HepG2 (cell line): ENCODE results near the gene KCTD19. TPM values are rescaled to one million over a fixed set of nuclear protein-coding genes. Genes with fewer than 3 reads are reported as not detected.

Experiments
- CHCHD3 ChIP-seq: sonication (generic); formaldehyde crosslinking; IDR thresholded peaks from 2 replicates; pipeline ENCODE4 v1.8.0; 2022; ENCODE audit warnings: mild to moderate bottlenecking, missing genetic modification reagents, moderate library complexity
- DR1 ChIP-seq: sonication (generic); formaldehyde crosslinking; IDR thresholded peaks from 2 replicates; pipeline ENCODE4 v1.8.0; 2021; ENCODE audit warnings: mild to moderate bottlenecking, missing genetic modification reagents, inconsistent platforms
- ELF3 ChIP-seq: IDR thresholded peaks from 2 replicates; pipeline ENCODE4 v1.6.1; 2016; ENCODE audit warnings: missing genetic modification reagents, missing compliant biosample characterization
- FIP1L1 ChIP-seq: fragments of 200-400 bp; formaldehyde crosslinking; IDR thresholded peaks from 2 replicates; pipeline ENCODE4 v1.6.1; 2018; ENCODE audit warnings: low read depth, mild to moderate bottlenecking, low read length, moderate library complexity, borderline replicate concordance; ENCODE audit not compliant: insufficient read depth
- HES4 ChIP-seq: sonication (generic); formaldehyde crosslinking; IDR thresholded peaks from 2 replicates; pipeline ENCODE4 v1.9.0; 2021; ENCODE audit warnings: mild to moderate bottlenecking, missing genetic modification reagents, borderline replicate concordance
- HMG20B ChIP-seq: conservative IDR thresholded peaks from 2 replicates; pipeline ENCODE4 v1.6.1; 2016; ENCODE audit warnings: missing genetic modification reagents, missing compliant biosample characterization
- HOXD1 ChIP-seq: sonication (generic); formaldehyde crosslinking; IDR thresholded peaks from 2 replicates; pipeline ENCODE4 v1.5.0; 2020; ENCODE audit warnings: missing genetic modification reagents
- MAZ ChIP-seq, 2 experiments: sonication (generic) in 1 of 2; formaldehyde crosslinking in 1 of 2; IDR thresholded peaks; 2 replicates each; pipeline versions ENCODE4 v1.5.0 to v1.6.1; 2012 to 2020; ENCODE audit warnings: low read depth in 2 of 2, mild to moderate bottlenecking in 2 of 2, borderline replicate concordance in 1 of 2, improper control_type of control experiment in 1 of 2, low read length in 1 of 2, missing genetic modification reagents in 1 of 2, moderate library complexity in 1 of 2
- MXD4 ChIP-seq: IDR thresholded peaks from 2 replicates; pipeline ENCODE4 v1.6.1; 2016; ENCODE audit warnings: mild to moderate bottlenecking, missing biosample characterization, missing genetic modification reagents
- PCBP2 ChIP-seq: fragments of 200-400 bp; formaldehyde crosslinking; optimal IDR thresholded peaks from 2 replicates; pipeline ENCODE3; 2018; ENCODE audit warnings: low read length, low read depth; ENCODE audit not compliant: poor library complexity, severe bottlenecking
- RNF2 ChIP-seq: fragments of 450-650 bp; conservative IDR thresholded peaks from 2 replicates; pipeline ENCODE4 v1.6.1; 2016; ENCODE audit warnings: low read depth
- SATB2 ChIP-seq: sonication (generic); formaldehyde crosslinking; IDR thresholded peaks from 2 replicates; pipeline ENCODE4 v1.5.0; 2020; ENCODE audit warnings: missing genetic modification reagents
- SMAD3 ChIP-seq: sonication (generic); formaldehyde crosslinking; IDR thresholded peaks from 2 replicates; pipeline ENCODE4 v1.4.0; 2020; ENCODE audit warnings: missing genetic modification reagents
- SMARCC2 ChIP-seq: fragments of 450-650 bp; IDR thresholded peaks from 2 replicates; pipeline ENCODE4 v1.6.1; 2017; ENCODE audit warnings: antibody characterized with exemption, mild to moderate bottlenecking
- SNAPC2 ChIP-seq: sonication (generic); formaldehyde crosslinking; IDR thresholded peaks from 2 replicates; pipeline ENCODE4 v1.8.1; 2022; ENCODE audit warnings: mild to moderate bottlenecking, missing genetic modification reagents
- SOX6 ChIP-seq, 2 experiments: fragments of 450-650 bp in 1 of 2; sonication (generic) in 1 of 2; formaldehyde crosslinking in 1 of 2; IDR thresholded peaks; 2 replicates each; pipeline versions ENCODE4 v1.4.0 to v1.6.1; 2017 to 2020; ENCODE audit warnings: antibody characterized with exemption in 1 of 2, mild to moderate bottlenecking in 1 of 2, missing genetic modification reagents in 1 of 2
- TOE1 ChIP-seq: sonication (generic); formaldehyde crosslinking; IDR thresholded peaks from 2 replicates; pipeline ENCODE4 v1.4.0; 2020; ENCODE audit warnings: mild to moderate bottlenecking, missing genetic modification reagents
- TSC22D2 ChIP-seq: sonication (generic); formaldehyde crosslinking; IDR thresholded peaks from 2 replicates; pipeline ENCODE4 v1.5.1; 2020; ENCODE audit warnings: missing genetic modification reagents, mild to moderate bottlenecking, borderline replicate concordance
- ZNF143 ChIP-seq: sonication (generic); formaldehyde crosslinking; IDR thresholded peaks from 2 replicates; pipeline ENCODE4 v1.4.0; 2020; ENCODE audit warnings: missing genetic modification reagents
- ZNF34 ChIP-seq: sonication (generic); formaldehyde crosslinking; IDR thresholded peaks from 2 replicates; pipeline ENCODE4 v1.4.0; 2020; ENCODE audit warnings: mild to moderate bottlenecking, missing genetic modification reagents, borderline replicate concordance
- ZNF558 ChIP-seq: sonication (generic); formaldehyde crosslinking; IDR thresholded peaks from 2 replicates; pipeline ENCODE4 v1.9.0; 2022; ENCODE audit warnings: mild to moderate bottlenecking, missing genetic modification reagents, borderline replicate concordance
- ZNF598 ChIP-seq: sonication (generic); formaldehyde crosslinking; IDR thresholded peaks from 2 replicates; pipeline ENCODE4 v1.5.1; 2020; ENCODE audit warnings: mild to moderate bottlenecking, missing genetic modification reagents, borderline replicate concordance
- ZNF629 ChIP-seq: sonication (generic); formaldehyde crosslinking; conservative IDR thresholded peaks from 2 replicates; pipeline ENCODE4 v1.5.0; 2020; ENCODE audit warnings: missing genetic modification reagents
- ZNF678 ChIP-seq: sonication (generic); formaldehyde crosslinking; IDR thresholded peaks from 2 replicates; pipeline ENCODE4 v1.4.0; 2020; ENCODE audit warnings: mild to moderate bottlenecking, missing genetic modification reagents
- ZNF737 ChIP-seq: sonication (generic); formaldehyde crosslinking; IDR thresholded peaks from 2 replicates; pipeline ENCODE4 v1.5.0; 2020; ENCODE audit warnings: missing genetic modification reagents, mild to moderate bottlenecking, borderline replicate concordance
- polyA plus RNA-seq, 8 experiments: library from polyadenylated mRNA; depleted of rRNA in 3 of 8; stranded (reverse) in 7 of 8; unstranded in 1 of 8; fragments of >200 nt; fragmentation: Illumina TruSeq in 4 of 8; extraction: Trizol in 4 of 8; gene quantifications; 2 replicates each; pipeline versions ENCODE4 v1.2.1 to v1.2.3, GENCODE V29; 2011 to 2016; ENCODE audit warnings: low read depth in 4 of 8, missing spikeins in 1 of 8, mixed read lengths in 1 of 8; ENCODE audit not compliant: insufficient read depth in 1 of 8
- total RNA-seq, 5 experiments: library from RNA; depleted of rRNA; stranded (reverse); fragments of >200 nt; fragmentation: Illumina TruSeq; extraction: Trizol; gene quantifications; 2 replicates each; pipeline ENCODE4 v1.2.3, GENCODE V29; 2016; ENCODE audit warnings: low read depth in 1 of 5
- TF ChIP-seq, protein P1 (sequence below): sonication (generic); formaldehyde crosslinking; IDR thresholded peaks from 2 replicates; pipeline ENCODE4 v1.4.0; 2020; ENCODE audit warnings: missing genetic modification reagents
- TF ChIP-seq, protein P2 (sequence below): sonication (generic); formaldehyde crosslinking; IDR thresholded peaks from 2 replicates; pipeline ENCODE4 v1.8.0; 2022; ENCODE audit warnings: missing genetic modification reagents, low read depth, mild to moderate bottlenecking, borderline replicate concordance
- TF ChIP-seq, protein P3 (sequence below): sonication (generic); formaldehyde crosslinking; IDR thresholded peaks from 2 replicates; pipeline ENCODE4 v1.8.0; 2022; ENCODE audit warnings: missing genetic modification reagents, mild to moderate bottlenecking, moderate library complexity, borderline replicate concordance

Gene KCTD19
- total and polyA plus RNA-seq, 2 of the 13 experiments (the other 11 are each of a cell fraction or from before 2014, with no cell fraction given): not detected

DNA sequence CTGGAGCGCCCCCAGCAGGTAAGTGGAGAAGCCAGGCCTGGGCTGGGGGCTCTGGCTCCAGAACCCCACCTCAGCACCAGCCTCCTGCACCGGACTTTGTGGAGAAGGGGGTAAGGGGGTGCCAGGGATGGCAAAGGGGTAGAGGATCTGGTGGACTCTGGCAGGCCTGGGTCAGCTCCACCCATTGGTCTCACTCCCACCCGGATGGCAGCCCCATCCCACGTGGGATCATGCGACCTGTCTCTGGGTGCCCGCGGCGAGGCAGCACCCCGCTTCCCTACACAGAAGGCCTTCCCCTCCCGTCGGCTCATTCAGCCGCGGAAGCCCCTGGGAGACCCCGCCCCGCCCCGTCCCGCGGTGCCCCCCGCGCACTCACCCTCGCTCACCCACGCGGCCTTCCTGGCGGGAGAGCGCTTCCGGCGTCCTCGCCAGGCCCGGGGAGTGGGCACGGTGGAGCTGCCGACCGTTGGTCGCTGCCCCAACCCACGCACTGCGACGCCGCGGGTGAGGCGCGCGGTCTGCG, 47.7 kb downstream of the KCTD19 start (continued):
- TF ChIP-seq ZNF34 (CRISPR knock-in tag): no peak
- no peak for TF ChIP-seq ZNF629
- 0 out of 2 replicates have a peak, but pooled peaks have one; percentile 29 for TF ChIP-seq MXD4
- TF ChIP-seq, protein P1, sequence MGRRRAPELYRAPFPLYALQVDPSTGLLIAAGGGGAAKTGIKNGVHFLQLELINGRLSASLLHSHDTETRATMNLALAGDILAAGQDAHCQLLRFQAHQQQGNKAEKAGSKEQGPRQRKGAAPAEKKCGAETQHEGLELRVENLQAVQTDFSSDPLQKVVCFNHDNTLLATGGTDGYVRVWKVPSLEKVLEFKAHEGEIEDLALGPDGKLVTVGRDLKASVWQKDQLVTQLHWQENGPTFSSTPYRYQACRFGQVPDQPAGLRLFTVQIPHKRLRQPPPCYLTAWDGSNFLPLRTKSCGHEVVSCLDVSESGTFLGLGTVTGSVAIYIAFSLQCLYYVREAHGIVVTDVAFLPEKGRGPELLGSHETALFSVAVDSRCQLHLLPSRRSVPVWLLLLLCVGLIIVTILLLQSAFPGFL (CRISPR knock-in tag): no peak; the same call in 1 of the 2 replicates
- TF ChIP-seq ELF3 (CRISPR knock-in tag): 0 out of 2 replicates have a peak, but pooled peaks have one; percentile 25
- TF ChIP-seq, protein P2, sequence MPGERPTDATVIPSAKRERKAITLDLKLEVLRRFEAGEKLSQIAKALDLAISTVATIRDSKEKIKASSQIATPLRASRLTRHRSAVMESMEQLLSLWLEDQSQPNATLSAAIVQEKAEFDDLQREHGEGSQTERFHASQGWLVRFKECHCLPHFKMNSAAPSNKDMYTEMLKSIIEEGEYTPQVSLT (CRISPR knock-in tag): no peak
- no peak for TF ChIP-seq SNAPC2 (CRISPR knock-in tag)
- TF ChIP-seq CHCHD3: peak; percentile 16; the same call in 1 of the 2 replicates
- peak; percentile 35; the same call in 1 of the 2 replicates for TF ChIP-seq SMAD3 (CRISPR knock-in tag)
- TF ChIP-seq, protein P3, sequence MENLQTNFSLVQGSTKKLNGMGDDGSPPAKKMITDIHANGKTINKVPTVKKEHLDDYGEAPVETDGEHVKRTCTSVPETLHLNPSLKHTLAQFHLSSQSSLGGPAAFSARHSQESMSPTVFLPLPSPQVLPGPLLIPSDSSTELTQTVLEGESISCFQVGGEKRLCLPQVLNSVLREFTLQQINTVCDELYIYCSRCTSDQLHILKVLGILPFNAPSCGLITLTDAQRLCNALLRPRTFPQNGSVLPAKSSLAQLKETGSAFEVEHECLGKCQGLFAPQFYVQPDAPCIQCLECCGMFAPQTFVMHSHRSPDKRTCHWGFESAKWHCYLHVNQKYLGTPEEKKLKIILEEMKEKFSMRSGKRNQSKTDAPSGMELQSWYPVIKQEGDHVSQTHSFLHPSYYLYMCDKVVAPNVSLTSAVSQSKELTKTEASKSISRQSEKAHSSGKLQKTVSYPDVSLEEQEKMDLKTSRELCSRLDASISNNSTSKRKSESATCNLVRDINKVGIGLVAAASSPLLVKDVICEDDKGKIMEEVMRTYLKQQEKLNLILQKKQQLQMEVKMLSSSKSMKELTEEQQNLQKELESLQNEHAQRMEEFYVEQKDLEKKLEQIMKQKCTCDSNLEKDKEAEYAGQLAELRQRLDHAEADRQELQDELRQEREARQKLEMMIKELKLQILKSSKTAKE (CRISPR knock-in tag): no peak
- TF ChIP-seq ZNF678 (CRISPR knock-in tag): 0 out of 2 replicates have a peak, but pooled peaks have one; percentile 10
- TF ChIP-seq MAZ (IDR thresholded peaks at IDR 0.05; ENCODE audit: borderline replicate concordance, low read depth, low read length): no peak
- TF ChIP-seq MAZ (CRISPR knock-in tag; IDR thresholded peaks at IDR 0.05; ENCODE audit: low read depth): no peak
- no peak for TF ChIP-seq TOE1 (CRISPR knock-in tag)
- no peak for TF ChIP-seq ZNF737 (CRISPR knock-in tag)
- TF ChIP-seq TSC22D2: 0 out of 2 replicates have a peak, but pooled peaks have one; percentile 34
- TF ChIP-seq SATB2 (CRISPR knock-in tag): 0 out of 2 replicates have a peak, but pooled peaks have one; percentile 51
- no peak for TF ChIP-seq SMARCC2
- no peak for TF ChIP-seq PCBP2
- TF ChIP-seq ZNF598 (CRISPR knock-in tag): no peak
- TF ChIP-seq HES4 (CRISPR knock-in tag): no peak; the same call in 1 of the 2 replicates
- TF ChIP-seq FIP1L1: no peak
- no peak for TF ChIP-seq DR1
- no peak for TF ChIP-seq HMG20B (CRISPR knock-in tag)
- no peak for TF ChIP-seq SOX6 (IDR thresholded peaks at IDR 0.05)
- TF ChIP-seq SOX6 (CRISPR knock-in tag; IDR thresholded peaks at IDR 0.05): no peak
- peak; percentile 82; the same call in 1 of the 2 replicates for TF ChIP-seq HOXD1 (CRISPR knock-in tag)
- no peak for TF ChIP-seq ZNF143 (CRISPR knock-in tag)
- no peak for TF ChIP-seq RNF2
- no peak for TF ChIP-seq ZNF558 (CRISPR knock-in tag)
